ENCODE results near the gene CAMKK2.
"Not testable (repeated sequence)": the region's sequence is repeated elsewhere in the genome, so short reads cannot be mapped to it uniquely, and the experiment has no call there.

Gene CAMKK2

GRCh38 chr12:121299662-121300061 lies 3.2 kb upstream of the CAMKK2 start:
- TF ChIP-seq CTCF (IDR thresholded peaks at IDR 0.05; ENCODE audit: insufficient read depth, low read depth, low read length, missing control alignments) = no peak
- H3K4me3 ChIP-seq (ENCODE audit: low read length) = no peak overlapping the region
- DNase-seq (ENCODE audit: low read depth) = no peak

GRCh38 chr12:121298411-121298810 lies 1.9 kb upstream of the CAMKK2 start:
- not testable (repeated sequence) for H3K4me3 ChIP-seq (ENCODE audit: low read length)
- peak; percentile 64 for DNase-seq (ENCODE audit: low read depth)

GRCh38 chr12:121297435-121297991 lies 1.0 kb upstream of the CAMKK2 start:
- peak; percentile 63 for DNase-seq (ENCODE audit: low read depth)
- no peak for TF ChIP-seq CTCF (IDR thresholded peaks at IDR 0.05; ENCODE audit: insufficient read depth, low read depth, low read length, missing control alignments)
- H3K4me3 ChIP-seq (ENCODE audit: low read length) = peak overlapping the region; percentile 60

GRCh38 chr12:121295746-121296617 lies 527 bp downstream of the CAMKK2 start:
- no peak for TF ChIP-seq CTCF (IDR thresholded peaks at IDR 0.05; ENCODE audit: insufficient read depth, low read depth, low read length, missing control alignments)
- H3K4me3 ChIP-seq (ENCODE audit: low read length) = peak overlapping the region; percentile 84
- DNase-seq (ENCODE audit: low read depth) = peak; percentile 10

GRCh38 chr12:121295116-121295745 lies 1.3 kb downstream of the CAMKK2 start:
- TF ChIP-seq CTCF (IDR thresholded peaks at IDR 0.05; ENCODE audit: insufficient read depth, low read depth, low read length, missing control alignments) = no peak
- DNase-seq (ENCODE audit: low read depth) = peak; percentile 20
- peak overlapping the region; percentile 84 for H3K4me3 ChIP-seq (ENCODE audit: low read length)

GRCh38 chr12:121294151-121294889 lies 2.2 kb downstream of the CAMKK2 start:
- no peak for DNase-seq (ENCODE audit: low read depth)
- no peak overlapping the region for H3K4me3 ChIP-seq (ENCODE audit: low read length)
- TF ChIP-seq CTCF (IDR thresholded peaks at IDR 0.05; ENCODE audit: insufficient read depth, low read depth, low read length, missing control alignments) = no peak

- no peak for DNase-seq (ENCODE audit: low read depth)
- H3K4me3 ChIP-seq (ENCODE audit: low read length) = no peak overlapping the region
- no peak for TF ChIP-seq CTCF (IDR thresholded peaks at IDR 0.05; ENCODE audit: insufficient read depth, low read depth, low read length, missing control alignments)
These were observed 2.9 kb downstream of the CAMKK2 start for GRCh38 chr12:121293603-121294002.
